ENCODE results near the gene MAGEA8. TPM values are rescaled to one million over a fixed set of nuclear protein-coding genes. Genes with fewer than 3 reads are reported as not detected.
"Not testable (repeated sequence)": the region's sequence is repeated elsewhere in the genome, so short reads cannot be mapped to it uniquely, and the experiment has no call there.

Gene MAGEA8
- total RNA-seq, 2 experiments from 2014 or later: not detected

- Mint-ChIP-seq H3K9me3 (ENCODE audit: insufficient read depth) (peaks cover 8% of the 10 kb centered on the region), H3K4me1 (ENCODE audit: low read depth) (no peaks in the 10 kb centered on the region), H3K4me3 (no peak overlapping the region), H3K27me3 (ENCODE audit: low read depth) (peaks cover 18% of the 10 kb centered on the region), H3K36me3 (ENCODE audit: low read depth) (no peaks in the 10 kb centered on the region), H3K27ac (no peak overlapping the region)
- DNase-seq (no peak), ATAC-seq (no peak)
- ChIA-PET POLR2A (no interaction called here), CTCF (no interaction called here)
These were observed 20.5 kb upstream of the MAGEA8 start for GRCh38 chrX:149860445-149860844.

DNA sequence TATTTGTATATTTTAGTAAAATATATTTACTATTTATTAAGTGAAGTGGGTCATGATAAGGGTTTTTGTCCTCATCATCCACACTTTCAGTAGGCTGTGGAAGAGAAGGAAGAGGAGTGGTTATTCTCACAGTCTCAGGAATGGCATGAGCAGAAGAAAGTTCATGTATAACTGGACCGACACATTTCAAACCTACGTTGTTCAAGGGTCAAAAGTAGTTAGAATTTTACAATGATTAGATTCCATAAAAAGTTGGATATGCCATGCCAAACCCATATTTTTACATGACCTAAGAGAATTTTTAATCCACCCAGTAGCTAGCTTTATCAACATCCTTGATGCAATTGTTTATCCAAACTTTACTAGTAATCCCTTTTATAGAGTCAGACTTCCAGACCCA is 15.6 kb upstream of the MAGEA8 start:
- ChIA-PET POLR2A (no interaction called here), CTCF (interaction anchor here (0.9 kb wide), 1 partner anchor 85 kb away, joined by 3 read pairs; no protein-coding TSS in a partner anchor)
- no peak for ATAC-seq
- DNase-seq: no peak
- Mint-ChIP-seq H3K4me3 (no peak overlapping the region), H3K4me1 (ENCODE audit: low read depth) (no peaks in the 10 kb centered on the region), H3K36me3 (ENCODE audit: low read depth) (no peaks in the 10 kb centered on the region), H3K27me3 (ENCODE audit: low read depth) (peaks cover 14% of the 10 kb centered on the region), H3K27ac (no peak overlapping the region), H3K9me3 (ENCODE audit: insufficient read depth) (peaks cover under 1% of the 10 kb centered on the region)

- ATAC-seq (no peak), DNase-seq (no peak)
- H3K36me3 Mint-ChIP-seq (ENCODE audit: low read depth): no peaks in the 10 kb centered on the region
- no peak overlapping the region for H3K27ac Mint-ChIP-seq
- ChIA-PET POLR2A (no interaction called here), CTCF (no interaction called here)
- H3K4me1 Mint-ChIP-seq (ENCODE audit: low read depth): peaks cover 5% of the 10 kb centered on the region
- H3K4me3 Mint-ChIP-seq: no peak overlapping the region
- no peaks in the 10 kb centered on the region for H3K27me3 Mint-ChIP-seq (ENCODE audit: low read depth)
- no peaks in the 10 kb centered on the region for H3K9me3 Mint-ChIP-seq (ENCODE audit: insufficient read depth)
These were observed 13.5 kb upstream of the MAGEA8 start for GRCh38 chrX:149867488-149867887.

DNA sequence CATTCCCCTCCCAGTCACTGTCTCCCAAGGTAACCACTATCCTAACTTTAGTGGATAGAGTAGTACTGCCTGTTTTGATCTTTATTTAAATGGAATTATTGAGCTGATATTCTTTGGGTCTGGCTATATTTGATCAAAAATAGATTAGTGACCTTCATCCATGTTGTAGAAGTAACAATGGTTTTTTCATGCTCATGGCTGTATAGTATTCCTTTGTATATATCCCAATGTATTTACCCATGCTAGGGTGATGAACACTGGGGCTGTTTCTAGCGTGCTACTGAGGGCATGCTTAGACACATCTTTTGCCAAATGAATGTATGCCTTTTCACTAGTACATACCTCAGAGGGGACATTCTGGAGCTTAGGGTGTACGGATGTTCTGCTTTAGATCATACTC is 10.1 kb upstream of the MAGEA8 start:
- no peaks in the 10 kb centered on the region for H3K36me3 Mint-ChIP-seq (ENCODE audit: low read depth)
- ChIA-PET POLR2A (no interaction called here), CTCF (no interaction called here)
- DNase-seq (no peak), ATAC-seq (no peak)
- H3K27me3 Mint-ChIP-seq (ENCODE audit: low read depth): peaks cover 4% of the 10 kb centered on the region
- H3K27ac Mint-ChIP-seq: no peak overlapping the region
- peaks cover 5% of the 10 kb centered on the region for H3K4me1 Mint-ChIP-seq (ENCODE audit: low read depth)
- H3K9me3 Mint-ChIP-seq (ENCODE audit: insufficient read depth): no peaks in the 10 kb centered on the region
- no peak overlapping the region for H3K4me3 Mint-ChIP-seq

GRCh38 chrX:149871433-149871832 is 9.6 kb upstream of the MAGEA8 start:
- H3K36me3 Mint-ChIP-seq (ENCODE audit: low read depth): no peaks in the 10 kb centered on the region
- no peak overlapping the region for H3K27ac Mint-ChIP-seq
- no peaks in the 10 kb centered on the region for H3K9me3 Mint-ChIP-seq (ENCODE audit: insufficient read depth)
- CTCF ChIA-PET: no interaction called here
- POLR2A ChIA-PET: no interaction called here
- no peak overlapping the region for H3K4me3 Mint-ChIP-seq
- DNase-seq (no peak), ATAC-seq (no peak)
- H3K27me3 Mint-ChIP-seq (ENCODE audit: low read depth): peaks cover 4% of the 10 kb centered on the region
- H3K4me1 Mint-ChIP-seq (ENCODE audit: low read depth): peaks cover 5% of the 10 kb centered on the region

- ATAC-seq: peak; percentile 94
- no peak overlapping the region for H3K4me3 Mint-ChIP-seq
- ChIA-PET POLR2A (no interaction called here), CTCF (no interaction called here)
- H3K9me3 Mint-ChIP-seq (ENCODE audit: insufficient read depth): no peaks in the 10 kb centered on the region
- no peaks in the 10 kb centered on the region for H3K36me3 Mint-ChIP-seq (ENCODE audit: low read depth)
- DNase-seq: peak; percentile 67
- peaks cover 5% of the 10 kb centered on the region for H3K4me1 Mint-ChIP-seq (ENCODE audit: low read depth)
- H3K27ac Mint-ChIP-seq: no peak overlapping the region
- H3K27me3 Mint-ChIP-seq (ENCODE audit: low read depth): peaks cover 8% of the 10 kb centered on the region
These were observed 9.0 kb upstream of the MAGEA8 start for GRCh38 chrX:149871940-149872339.

GRCh38 chrX:149877157-149877556 is 3.8 kb upstream of the MAGEA8 start:
- CTCF ChIA-PET: no interaction called here

DNA sequence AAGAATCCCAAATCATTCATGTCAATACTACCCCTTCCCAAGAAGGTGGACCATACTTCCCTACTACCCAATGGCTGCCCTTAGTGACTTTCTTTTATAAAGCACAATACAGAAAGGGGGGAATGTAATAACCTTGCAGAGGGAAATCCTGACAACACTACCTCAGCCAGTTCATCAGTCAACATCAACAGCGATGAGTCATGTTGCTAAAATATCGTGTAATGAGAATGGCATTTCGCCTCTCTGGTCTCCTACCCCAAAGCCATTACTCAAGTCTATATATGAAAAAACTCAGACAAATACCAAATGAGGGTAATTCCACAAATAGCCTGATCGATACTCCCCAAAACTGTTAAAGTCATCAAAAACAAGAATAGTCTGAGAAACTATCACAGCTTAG is 3.3 kb upstream of the MAGEA8 start:
- Mint-ChIP-seq H3K9me3 (ENCODE audit: insufficient read depth) (no peaks in the 10 kb centered on the region), H3K27me3 (ENCODE audit: low read depth) (peaks cover 17% of the 10 kb centered on the region), H3K36me3 (ENCODE audit: low read depth) (no peaks in the 10 kb centered on the region), H3K4me1 (ENCODE audit: low read depth) (peaks cover 8% of the 10 kb centered on the region), H3K27ac (no peak overlapping the region), H3K4me3 (no peak overlapping the region)
- no peak for ATAC-seq
- ChIA-PET POLR2A (no interaction called here), CTCF (no interaction called here)
- no peak for DNase-seq

More at GRCh38 chrX:149877157-149877556, 3.8 kb upstream of the MAGEA8 start:
- Mint-ChIP-seq H3K9me3 (ENCODE audit: insufficient read depth) (no peaks in the 10 kb centered on the region), H3K27ac (no peak overlapping the region), H3K4me3 (no peak overlapping the region), H3K27me3 (ENCODE audit: low read depth) (peaks cover 17% of the 10 kb centered on the region), H3K36me3 (ENCODE audit: low read depth) (no peaks in the 10 kb centered on the region), H3K4me1 (ENCODE audit: low read depth) (peaks cover 5% of the 10 kb centered on the region)
- POLR2A ChIA-PET: no interaction called here
- ATAC-seq (no peak), DNase-seq (no peak)

GRCh38 chrX:149890828-149891227 is 9.8 kb downstream of the MAGEA8 start:
- DNase-seq; H3K27me3 Mint-ChIP-seq (ENCODE audit: low read depth); H3K4me3 Mint-ChIP-seq; H3K4me1 Mint-ChIP-seq (ENCODE audit: low read depth); ATAC-seq; H3K9me3 Mint-ChIP-seq (ENCODE audit: insufficient read depth); H3K27ac Mint-ChIP-seq; POLR2A ChIA-PET; CTCF ChIA-PET; H3K36me3 Mint-ChIP-seq (ENCODE audit: low read depth): not testable (repeated sequence)

- CTCF ChIA-PET: interaction anchor here (1.5 kb wide), 1 partner anchor 15 kb away, joined by 4 read pairs; no protein-coding TSS in a partner anchor
- Mint-ChIP-seq H3K4me3 (no peak overlapping the region), H3K4me1 (ENCODE audit: low read depth) (no peaks in the 10 kb centered on the region), H3K36me3 (ENCODE audit: low read depth) (no peaks in the 10 kb centered on the region), H3K27ac (no peak overlapping the region), H3K9me3 (ENCODE audit: insufficient read depth) (no peaks in the 10 kb centered on the region), H3K27me3 (ENCODE audit: low read depth) (peaks cover 8% of the 10 kb centered on the region)
- ATAC-seq (no peak), DNase-seq (no peak)
- POLR2A ChIA-PET: no interaction called here
These were observed 17.6 kb downstream of the MAGEA8 start for GRCh38 chrX:149898554-149898953.

DNA sequence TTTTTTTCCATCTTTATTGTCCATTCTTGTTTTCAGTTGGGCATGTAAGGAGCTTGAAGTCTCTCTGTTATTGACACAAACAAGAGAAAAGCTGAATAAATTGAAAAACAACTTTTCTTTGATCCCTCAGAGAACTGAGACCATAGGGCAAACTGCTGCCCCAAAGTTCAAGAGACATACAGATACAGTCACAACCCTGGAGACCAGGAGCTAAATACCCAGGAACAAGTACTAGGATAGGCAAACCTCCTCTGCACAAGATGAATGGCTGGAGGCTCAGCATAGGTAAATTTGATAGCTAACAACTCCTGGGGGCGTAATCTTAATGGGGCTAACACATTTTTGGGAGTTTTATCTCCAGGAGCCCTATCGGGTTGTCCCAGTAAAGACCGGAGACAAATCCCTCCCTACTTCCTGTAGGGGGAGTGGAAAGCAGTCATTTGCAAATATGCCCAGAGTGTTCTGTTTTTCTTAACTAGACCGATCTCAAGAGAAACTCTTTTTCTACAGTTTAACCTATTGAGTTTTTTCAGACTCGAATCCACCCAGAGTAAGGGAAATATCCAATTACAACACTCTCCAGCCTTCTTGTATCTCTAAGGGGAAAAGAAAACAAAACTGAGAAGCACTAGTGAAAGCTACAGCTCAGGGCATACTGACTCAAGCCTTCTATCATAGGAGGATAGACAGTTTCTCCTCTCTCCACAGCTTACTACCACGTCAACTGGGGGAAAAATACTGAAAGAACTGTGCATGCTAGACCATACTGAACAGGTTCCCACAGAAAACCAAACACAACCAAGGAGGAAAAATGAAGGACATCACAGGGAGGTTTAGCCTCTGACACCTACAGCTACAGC is 23.1 kb downstream of the MAGEA8 start:
- CTCF ChIA-PET: interaction anchor here (0.6 kb wide), 1 partner anchor 54 kb away, joined by 3 read pairs; no protein-coding TSS in a partner anchor
- ATAC-seq: peak; percentile 44
- no peak for DNase-seq
- peaks cover 2% of the 10 kb centered on the region for H3K27me3 Mint-ChIP-seq (ENCODE audit: low read depth)
- no peaks in the 10 kb centered on the region for H3K9me3 Mint-ChIP-seq (ENCODE audit: insufficient read depth)
- H3K27ac Mint-ChIP-seq: peak overlapping the region; percentile 6
- no peaks in the 10 kb centered on the region for H3K36me3 Mint-ChIP-seq (ENCODE audit: low read depth)
- peaks cover 8% of the 10 kb centered on the region for H3K4me1 Mint-ChIP-seq (ENCODE audit: low read depth)
- peak overlapping the region; percentile 34 for H3K4me3 Mint-ChIP-seq
- POLR2A ChIA-PET: no interaction called here

DNA sequence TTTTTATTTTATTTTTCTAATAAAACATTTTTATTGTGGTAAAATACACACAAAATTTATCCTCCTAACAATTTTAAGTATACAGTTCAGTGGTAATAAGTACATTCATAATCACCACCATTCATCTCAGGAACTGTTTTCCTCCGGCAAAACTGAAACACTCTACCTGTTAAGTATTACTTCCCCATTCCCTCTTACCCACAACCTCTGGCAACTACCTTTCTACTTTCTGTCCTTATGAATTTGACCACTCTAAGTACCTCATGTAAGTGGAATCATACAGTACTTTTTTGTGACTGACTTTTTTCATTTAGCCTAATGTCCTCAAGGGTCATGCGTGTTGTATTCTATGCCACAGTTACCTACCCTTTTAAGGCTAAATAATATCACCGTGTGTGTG is 27.3 kb downstream of the MAGEA8 start:
- Mint-ChIP-seq H3K27ac (no peak overlapping the region), H3K36me3 (ENCODE audit: low read depth) (no peaks in the 10 kb centered on the region), H3K9me3 (ENCODE audit: insufficient read depth) (peaks cover 4% of the 10 kb centered on the region), H3K4me1 (ENCODE audit: low read depth) (peaks cover 8% of the 10 kb centered on the region), H3K4me3 (no peak overlapping the region), H3K27me3 (ENCODE audit: low read depth) (peaks cover 2% of the 10 kb centered on the region)
- ChIA-PET CTCF (no interaction called here), POLR2A (no interaction called here)
- DNase-seq (no peak), ATAC-seq (no peak)

- ChIA-PET CTCF (no interaction called here), POLR2A (no interaction called here)
- H3K4me1 Mint-ChIP-seq (ENCODE audit: low read depth): peaks cover 8% of the 10 kb centered on the region
- H3K36me3 Mint-ChIP-seq (ENCODE audit: low read depth): no peaks in the 10 kb centered on the region
- DNase-seq: no peak
- H3K27me3 Mint-ChIP-seq (ENCODE audit: low read depth): peaks cover 2% of the 10 kb centered on the region
- no peak overlapping the region for H3K4me3 Mint-ChIP-seq
- H3K27ac Mint-ChIP-seq: no peak overlapping the region
- ATAC-seq: no peak
- H3K9me3 Mint-ChIP-seq (ENCODE audit: insufficient read depth): peaks cover 4% of the 10 kb centered on the region
These were observed 27.7 kb downstream of the MAGEA8 start for GRCh38 chrX:149908727-149909126.
